HG02798 (cell line): ENCODE measurements around the gene GAK.

ENCODE experiments used
- ATAC-seq: cut with Tn5 transposase; IDR thresholded peaks from one replicate; pipeline ENCODE4 v1.9.1; 2021; ENCODE audit warnings: mild to moderate bottlenecking; ENCODE audit not compliant: unreplicated experiment, poor library complexity

GAK gene

GRCh38 chr4:856225-856901, 75.8 kb downstream of the GAK start:
- no peak for ATAC-seq

- no peak for ATAC-seq
These were observed 76.3 kb downstream of the GAK start for GRCh38 chr4:855880-856224.

GRCh38 chr4:854356-854755, 77.8 kb downstream of the GAK start:
- ATAC-seq = no peak

DNA sequence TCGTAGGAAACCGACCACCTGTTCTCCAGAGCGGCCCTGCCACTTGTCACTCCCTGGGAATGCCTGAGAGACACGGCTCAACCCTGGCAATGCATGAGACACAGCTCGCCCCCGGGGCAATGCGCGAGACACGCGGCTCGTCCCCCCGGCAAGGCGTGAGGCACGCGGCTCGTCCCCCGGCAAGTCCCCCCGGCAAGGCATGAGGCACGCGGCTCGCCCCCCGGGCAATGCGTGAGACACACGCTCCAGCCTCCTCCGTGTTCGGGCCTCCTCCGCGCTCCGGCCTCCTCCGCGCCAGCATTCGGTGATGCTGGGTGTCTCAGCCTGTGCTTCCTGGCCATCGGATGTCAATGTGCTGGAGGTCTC, 78.7 kb downstream of the GAK start:
- no peak for ATAC-seq

DNA sequence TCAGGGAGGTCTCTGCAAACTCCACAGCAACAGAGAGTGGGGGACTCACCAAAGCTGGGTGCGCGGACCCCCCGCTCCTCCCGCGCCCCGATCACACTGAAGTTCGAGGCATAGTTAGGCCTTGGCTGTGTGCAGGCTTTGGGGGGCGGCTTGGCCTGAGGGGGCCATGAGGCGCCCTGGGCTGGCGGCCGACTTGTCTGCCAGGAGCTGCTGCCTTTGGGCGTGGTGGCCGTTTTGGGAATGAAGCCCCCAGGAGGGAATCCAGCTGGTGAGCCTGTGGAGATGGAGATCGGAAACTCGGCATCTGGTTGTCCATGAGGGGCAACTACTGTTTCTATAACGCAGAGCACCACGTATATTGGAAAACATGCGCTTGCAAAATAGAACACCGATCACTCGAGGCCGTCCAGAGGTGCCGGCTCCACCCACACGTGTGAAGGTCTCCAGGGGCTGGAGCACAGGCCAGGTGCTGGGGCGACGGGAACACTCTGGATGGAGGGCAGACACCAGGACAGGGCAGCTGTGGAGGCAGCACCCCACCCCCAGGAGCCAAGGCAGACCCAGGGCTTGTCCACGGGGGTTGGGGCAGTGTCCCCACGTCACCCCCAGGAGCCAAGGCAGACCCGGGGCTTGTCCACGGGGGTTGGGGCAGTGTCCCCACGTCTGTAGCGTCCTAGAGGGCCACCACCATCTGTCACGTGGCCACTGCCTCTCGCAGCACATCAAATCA, 80.2 kb downstream of the GAK start:
- ATAC-seq = no peak

DNA sequence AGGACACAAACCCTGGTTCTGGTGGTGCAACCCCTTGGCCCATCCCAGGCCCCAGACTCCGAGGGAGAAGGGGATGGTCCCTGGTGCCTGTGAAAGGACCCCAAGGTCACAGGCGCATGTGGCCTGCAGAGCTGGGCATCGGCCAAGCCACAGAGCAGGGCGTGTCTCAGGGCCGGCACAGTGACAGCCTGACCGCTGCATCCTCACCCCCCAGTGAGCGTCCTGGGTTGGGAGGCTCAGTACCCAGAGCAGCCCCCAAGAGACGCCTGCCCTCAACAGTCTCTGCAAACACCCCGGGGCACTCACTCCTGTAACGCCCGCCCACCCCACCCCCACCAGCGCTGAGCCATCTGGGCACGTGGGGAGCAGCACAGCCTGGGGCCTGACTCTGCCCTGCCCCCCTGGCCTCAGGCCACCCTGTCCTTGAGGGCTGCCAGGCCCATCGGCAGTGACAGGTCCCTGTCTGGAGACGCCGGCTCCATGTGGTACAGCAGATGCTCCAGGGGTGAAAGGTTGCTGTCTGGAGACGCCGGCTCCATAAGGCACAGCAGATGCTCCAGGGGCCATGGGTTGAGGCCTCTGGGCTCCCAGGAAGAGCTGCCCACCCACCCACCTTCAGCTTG, 81.7 kb downstream of the GAK start:
- ATAC-seq = no peak

- no peak for ATAC-seq
These were observed 82.5 kb downstream of the GAK start for GRCh38 chr4:849478-850175.

DNA sequence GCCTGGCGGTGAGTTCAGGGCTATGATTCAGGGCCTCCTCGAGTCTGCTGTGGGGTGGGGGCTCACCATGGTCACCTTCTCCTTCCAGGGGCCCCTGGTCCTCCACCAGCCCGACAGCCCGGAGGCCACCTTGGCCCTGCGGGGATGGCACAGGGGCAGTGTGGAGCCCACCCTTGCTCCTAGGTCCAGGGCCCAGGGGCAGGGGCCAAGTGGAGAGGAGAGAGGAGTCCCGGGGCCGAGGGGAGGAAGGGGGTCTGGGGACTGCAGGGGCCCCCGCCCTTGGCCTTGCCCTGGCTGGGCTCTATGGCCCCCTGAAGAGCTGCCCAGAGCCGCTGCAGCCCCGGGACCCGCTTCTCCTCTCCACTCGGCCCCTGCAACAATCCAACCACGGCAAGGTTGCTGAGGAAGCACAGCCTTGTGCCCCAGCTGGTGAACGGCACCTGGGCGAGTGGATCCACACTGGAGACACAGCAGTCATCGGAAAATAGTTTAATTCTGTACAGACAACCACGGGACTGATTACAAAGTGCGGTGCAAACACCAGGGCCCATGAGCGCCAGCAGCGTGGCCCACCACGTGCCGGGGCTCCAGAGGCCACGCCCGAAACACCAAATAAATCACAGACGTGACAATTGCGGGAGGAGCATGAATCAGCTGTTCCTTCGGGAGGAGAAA, 83.2 kb downstream of the GAK start:
- ATAC-seq = no peak

- no peak for ATAC-seq
These were observed 83.8 kb downstream of the GAK start for GRCh38 chr4:848307-848691.

DNA sequence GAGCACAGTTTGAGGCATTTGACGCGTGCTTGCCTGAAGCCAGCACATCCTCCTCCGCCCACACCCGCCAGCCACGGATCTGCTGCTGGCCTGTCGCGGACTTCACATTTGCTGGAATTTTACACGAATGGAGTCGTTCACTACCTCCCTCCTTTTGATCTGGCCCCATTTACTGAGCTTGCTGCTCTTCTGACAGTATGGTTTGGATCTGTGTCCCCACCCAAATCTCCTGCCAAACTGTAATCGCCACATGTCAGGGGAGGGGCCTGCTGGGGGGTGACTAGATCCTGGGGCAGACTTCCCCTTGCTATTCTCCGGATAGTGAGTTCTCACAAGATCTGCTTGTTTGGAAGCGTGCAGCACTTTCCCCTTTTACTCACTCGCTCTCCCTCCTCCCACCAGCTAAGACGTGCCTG, 86.3 kb downstream of the GAK start:
- ATAC-seq = no peak

DNA sequence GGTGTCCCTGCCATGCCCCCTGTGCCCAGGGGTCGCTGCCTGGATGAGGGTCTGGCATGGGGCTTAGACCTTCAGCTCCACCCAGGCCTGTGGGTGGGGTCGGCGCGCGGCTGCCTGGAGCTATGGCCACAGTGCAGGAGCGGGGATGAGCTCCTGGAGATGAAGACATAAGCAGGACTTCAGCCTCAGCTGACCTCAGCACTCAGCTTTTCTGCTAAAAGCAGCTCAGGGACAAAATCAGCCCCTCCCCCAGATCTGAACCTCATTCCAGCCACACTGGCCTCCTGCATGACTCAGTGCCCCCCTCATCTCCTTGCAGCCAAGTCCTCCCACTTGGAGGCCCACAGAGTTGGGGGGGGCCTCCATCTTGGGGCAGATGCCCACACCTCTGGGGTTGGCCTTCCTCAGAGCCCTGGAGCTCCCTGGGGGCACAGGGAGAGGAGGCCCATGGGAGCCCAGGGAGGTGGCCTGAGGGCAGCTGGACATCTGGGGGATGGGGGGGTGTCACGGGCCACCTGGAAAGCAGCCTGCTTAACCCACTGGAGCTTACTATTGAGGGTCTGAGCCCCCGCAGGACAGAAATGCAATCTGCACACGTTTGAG, 86.8 kb downstream of the GAK start:
- ATAC-seq = no peak

DNA sequence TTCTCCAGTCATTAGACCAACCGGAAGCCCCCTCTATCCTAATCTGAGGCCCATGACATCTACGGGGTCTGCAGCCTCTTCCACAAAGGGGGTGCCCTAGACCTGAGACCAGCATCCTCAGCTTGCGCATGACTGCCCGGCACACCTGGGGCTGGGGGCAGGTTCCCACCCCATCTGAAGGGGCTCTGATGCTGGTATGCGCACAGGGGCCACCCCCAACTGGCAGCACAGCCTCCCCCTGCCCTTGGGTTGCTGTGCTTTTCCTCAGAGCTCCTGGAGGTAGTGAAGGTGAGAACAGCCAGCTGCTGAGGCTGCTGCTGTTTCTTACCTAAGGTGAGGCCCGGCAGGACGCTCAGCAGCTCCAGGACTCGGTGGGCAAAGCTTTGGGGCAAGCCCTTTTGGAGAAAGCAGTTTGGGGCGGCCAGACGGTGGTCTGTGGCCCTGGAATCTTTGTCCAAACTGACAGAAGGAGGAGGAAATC, 87.3 kb downstream of the GAK start:
- ATAC-seq = no peak

- no peak for ATAC-seq
These were observed 92.3 kb downstream of the GAK start for GRCh38 chr4:839675-840443.

- no peak for ATAC-seq
These were observed 94.3 kb downstream of the GAK start for GRCh38 chr4:837772-838171.

DNA sequence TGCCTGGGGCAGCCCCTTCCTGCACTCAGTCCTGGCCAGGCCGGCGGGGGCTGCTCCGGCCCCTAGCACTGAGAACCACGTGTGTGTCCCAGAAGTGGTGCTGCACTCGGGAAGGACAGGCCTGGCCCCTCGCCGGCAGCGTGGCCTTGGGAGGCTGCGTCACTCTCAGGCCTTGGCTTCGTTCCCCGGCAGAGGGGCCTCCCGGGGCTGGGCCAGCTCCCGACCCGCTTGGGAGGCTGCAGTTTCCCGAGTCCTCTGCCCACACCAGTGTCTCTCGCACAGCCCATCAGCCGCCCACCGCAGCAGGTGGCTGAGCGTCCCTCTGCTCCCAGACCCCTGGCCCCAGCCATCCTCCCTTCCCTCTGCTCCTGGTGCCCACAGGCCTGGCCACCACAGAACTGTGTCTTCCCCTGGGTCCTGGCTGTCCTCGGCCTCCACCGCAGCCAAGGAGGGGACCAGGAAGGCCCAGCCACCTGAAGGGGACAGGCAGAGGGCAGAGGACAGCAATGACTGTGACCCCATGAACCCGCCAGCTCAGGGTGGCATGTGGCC, 95.3 kb downstream of the GAK start:
- ATAC-seq = no peak

- no peak for ATAC-seq
These were observed 96.1 kb downstream of the GAK start for GRCh38 chr4:836003-836511.

DNA sequence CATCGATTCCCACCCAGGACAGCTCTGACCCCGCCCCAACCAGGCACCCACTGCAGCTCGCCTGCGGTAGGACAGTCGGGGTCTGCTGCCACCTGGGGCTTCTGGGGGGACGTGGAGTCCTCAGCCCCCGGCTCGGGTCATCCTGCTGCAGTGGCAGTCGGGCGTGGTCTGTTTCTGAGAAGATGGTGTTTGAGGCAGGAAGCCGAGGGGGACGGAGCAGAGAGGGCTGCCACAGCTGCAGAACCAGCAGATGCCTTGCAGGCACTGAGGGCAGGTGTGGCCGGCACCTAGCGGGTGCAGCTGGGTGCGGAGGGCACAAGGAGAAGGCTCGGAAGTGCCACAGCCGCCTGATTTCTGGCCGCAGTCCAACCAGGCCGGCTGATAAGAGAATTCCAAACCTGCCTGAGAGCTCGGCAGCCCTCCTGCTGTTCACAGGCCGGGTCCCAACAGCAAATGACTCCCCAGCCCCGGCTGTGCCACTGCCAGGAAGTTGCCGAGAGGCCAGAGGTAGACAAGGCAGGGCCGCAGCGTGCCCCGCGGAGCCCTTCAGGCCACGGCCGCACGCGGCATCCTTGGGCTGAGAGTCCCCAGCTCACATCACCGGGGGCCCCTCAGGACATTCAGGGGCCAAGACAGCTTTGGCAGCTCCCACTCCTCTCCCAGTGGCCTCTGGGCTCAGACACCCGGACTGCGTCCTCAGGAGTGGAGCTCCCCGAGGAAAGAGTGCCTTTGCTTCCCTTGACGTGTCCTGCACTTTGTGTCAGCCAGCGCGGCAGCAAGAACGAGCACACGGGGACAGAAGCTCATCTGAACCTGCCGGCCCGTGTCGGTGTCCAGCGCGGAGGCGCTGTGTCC, 96.7 kb downstream of the GAK start:
- no peak for ATAC-seq
